HuH-7 (cell line): Measurements from ENCODE around the gene DCDC2.
"Not testable (repeated sequence)": the region's sequence is repeated elsewhere in the genome, so short reads cannot be mapped to it uniquely, and the experiment has no call there.

ENCODE experiments used
- DNase-seq: peaks from one replicate; pipeline ENCODE4 v3.0.0; 2011; ENCODE audit warnings: low spot score

DCDC2 gene

DNA sequence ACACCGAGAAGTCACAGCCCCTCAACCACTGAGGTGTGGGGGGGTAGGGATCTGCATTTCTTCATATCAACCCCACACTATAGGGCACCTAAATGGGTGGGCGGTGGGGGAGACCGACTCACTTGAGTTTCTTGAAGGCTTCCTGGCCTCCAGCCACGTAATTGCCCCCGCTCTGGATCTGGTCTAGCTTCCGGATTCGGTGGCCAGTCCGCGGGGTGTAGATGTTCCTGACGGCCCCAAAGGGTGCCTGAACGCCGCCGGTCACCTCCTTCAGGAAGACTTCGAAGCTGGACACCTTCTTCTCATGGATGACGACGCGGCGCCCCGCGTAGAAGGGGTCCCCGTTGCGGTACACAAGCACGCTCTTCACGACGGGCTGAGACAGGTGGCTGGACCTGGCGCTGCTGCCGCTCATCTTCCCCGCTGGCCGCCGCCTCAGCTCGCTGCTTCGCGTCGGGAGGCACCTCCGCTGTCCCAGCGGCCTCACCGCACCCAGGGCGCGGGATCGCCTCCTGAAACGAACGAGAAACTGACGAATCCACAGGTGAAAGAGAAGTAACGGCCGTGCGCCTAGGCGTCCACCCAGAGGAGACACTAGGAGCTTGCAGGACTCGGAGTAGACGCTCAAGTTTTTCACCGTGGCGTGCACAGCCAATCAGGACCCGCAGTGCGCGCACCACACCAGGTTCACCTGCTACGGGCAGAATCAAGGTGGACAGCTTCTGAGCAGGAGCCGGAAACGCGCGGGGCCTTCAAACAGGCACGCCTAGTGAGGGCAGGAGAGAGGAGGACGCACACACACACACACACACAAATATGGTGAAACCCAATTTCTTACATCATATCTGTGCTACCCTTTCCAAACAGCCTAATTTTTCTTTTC lies at the start of gene DCDC2:
Gene DCDC2 (minus strand): TSS at position 724 of the 883 bp plus-strand sequence. CDS start 309 bp downstream, at position 415.
- no peak for DNase-seq

DNA sequence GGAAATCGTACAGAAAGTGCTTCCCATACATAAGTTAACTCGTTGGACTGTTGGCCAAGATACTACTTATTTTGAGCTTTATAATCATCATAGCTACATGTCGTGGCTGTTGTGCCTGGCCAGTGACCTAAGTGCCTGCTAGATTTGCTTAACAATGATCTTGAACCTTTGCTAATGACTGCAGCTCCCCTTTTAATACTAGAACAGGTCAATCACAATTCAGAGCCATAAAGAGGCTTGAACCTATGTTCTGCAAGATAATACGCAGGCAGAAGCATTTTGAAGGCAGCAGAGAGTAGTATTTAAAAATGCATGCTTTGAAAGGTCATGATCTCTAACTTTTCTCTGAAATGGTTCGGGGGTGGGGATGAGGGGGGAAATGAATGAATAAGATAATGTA lies 47.4 kb upstream of the DCDC2 start:
- DNase-seq: no peak

- no peak for DNase-seq
These were observed 45.6 kb upstream of the DCDC2 start for GRCh38 chr6:24403501-24403824.

DNA sequence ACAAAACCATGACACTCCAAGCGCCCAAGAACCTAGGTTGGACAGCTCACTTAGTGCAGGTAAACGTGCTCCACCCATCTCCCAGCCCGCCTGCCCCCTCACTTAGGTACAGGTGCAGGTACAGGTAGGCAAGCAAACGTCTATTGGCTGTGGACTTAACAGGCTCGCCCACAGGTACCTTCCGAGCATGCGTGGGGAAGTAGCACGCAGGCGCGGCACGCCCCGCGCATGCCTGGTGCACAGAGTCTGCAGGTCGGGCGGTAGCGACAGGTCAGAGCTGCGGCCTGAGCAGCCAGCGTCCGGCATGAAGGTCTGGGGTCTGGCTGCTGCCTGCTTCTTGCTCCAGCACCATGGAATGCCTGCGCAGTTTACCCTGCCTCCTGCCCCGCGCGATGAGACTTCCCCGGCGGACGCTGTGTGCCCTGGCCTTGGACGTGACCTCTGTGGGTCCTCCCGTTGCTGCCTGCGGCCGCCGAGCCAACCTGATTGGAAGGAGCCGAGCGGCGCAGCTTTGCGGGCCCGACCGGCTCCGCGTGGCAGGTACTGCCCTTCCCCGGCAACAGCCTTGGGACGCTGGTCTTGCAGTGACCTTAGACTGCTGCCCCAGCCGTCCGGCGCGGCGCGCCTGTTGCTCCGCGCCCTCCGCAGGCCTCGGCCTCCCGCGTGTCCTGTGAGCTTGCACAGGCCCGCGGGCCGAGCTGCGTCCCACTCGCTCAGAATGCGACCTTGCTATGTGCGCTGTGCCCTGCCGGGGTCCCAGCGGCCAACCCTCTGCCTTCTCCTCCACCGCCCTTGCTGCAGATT lies 45.0 kb upstream of the DCDC2 start, which contains the start of gene MRS2:
Gene MRS2 (plus strand): TSS at position 240 of the 804 bp plus-strand sequence. CDS start 111 bp downstream, at position 351.
- DNase-seq: peak; percentile 69

- DNase-seq: no peak
These were observed 43.6 kb upstream of the DCDC2 start for GRCh38 chr6:24401458-24401857.

DNA sequence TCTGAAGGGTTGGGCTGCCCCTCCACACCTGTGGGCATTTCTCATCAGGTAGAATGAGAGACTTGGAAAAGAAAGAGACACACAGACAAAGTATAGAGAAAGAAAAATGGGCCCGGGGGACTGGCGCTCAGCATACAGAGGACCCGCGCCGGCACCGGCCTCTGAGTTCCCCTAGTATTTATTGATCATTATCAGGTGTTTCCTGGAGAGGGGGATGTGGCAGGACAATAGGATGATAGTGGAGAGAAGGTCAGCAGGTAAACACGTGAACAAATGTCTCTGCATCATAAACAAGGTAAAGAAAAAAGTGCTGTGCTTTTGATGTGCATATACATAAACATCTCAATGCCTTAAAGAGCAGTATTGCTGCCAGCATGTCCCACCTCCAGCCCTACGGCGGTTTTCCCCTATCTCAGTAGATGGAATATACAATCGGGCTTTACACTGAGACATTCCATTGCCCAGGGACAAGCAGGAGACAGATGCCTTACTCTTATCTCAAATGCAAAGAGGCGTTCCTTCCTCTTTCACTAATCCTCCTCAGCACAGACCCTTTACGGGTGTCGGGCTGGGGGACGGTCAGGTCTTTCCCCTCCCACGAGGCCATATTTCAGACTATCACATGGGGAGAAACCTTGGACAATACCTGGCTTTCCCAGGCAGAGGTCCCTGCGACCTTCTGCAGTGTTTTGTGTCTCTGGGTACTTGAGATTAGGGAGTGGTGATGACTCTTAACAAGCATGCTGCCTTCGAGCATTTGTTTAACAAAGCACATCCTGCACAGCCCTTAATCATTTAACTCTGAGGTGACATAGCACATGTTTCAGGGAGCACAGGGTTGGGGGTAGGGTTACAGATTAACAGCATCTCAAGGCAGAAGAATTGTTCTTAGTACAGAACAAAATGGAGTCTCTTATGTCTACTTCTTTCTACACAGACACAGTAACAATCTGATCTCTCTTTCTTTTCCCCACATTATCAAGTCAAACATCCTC lies 42.5 kb upstream of the DCDC2 start:
- DNase-seq: not testable (repeated sequence)

GRCh38 chr6:24397631-24398030 lies 39.8 kb upstream of the DCDC2 start:
- DNase-seq: no peak

DNA sequence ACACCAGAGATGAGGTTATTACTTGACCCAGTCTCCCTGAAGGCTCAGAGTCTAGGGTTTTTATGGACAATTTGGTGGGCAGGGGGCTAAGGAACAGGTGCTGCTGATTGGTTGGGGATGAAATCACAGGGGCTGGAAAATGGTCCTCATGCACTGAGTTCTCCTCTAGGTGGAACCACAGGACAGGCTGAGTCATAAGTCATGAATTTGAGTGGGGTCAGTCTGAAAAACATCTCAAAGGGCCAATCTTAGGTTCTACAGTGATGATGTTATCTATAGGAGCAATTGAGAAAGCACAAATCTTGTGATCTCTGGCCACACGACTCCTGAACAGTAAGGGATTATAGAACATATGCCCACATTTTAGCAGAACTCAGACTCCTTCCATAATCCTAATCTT lies 39.0 kb upstream of the DCDC2 start:
- DNase-seq: no peak

DNA sequence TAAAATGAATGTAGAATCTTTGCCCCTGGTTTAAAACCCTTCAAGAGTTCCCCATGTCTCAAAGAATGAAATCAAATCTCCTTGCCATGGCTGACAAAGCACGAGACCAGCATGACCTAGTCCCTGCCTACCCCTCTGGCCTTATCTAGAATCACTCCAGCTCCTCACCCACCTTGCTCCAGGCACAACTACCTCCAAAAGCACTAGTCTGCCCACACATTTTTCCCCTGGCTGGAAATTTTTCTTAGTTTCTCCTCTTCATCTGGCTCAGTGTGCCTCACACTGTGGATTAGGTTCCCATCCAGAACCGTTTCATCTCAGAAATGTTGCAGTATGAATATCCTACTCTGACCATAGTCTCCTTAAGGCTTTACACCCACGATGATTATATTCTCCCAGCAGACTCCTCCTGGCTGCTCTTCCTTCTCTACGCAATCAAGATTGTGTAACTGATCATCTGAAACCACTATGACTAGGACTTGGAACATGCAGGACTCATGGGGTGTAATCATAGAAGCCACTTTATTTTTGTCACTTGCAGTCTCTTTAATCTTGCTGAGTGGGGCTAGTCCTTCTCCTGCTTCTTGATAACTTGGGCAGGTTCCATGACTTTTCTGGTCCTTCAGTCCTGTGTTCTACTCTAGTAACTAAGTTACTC lies 37.0 kb upstream of the DCDC2 start:
- DNase-seq: no peak

GRCh38 chr6:24394061-24394779 lies 36.4 kb upstream of the DCDC2 start:
- DNase-seq: no peak

DNA sequence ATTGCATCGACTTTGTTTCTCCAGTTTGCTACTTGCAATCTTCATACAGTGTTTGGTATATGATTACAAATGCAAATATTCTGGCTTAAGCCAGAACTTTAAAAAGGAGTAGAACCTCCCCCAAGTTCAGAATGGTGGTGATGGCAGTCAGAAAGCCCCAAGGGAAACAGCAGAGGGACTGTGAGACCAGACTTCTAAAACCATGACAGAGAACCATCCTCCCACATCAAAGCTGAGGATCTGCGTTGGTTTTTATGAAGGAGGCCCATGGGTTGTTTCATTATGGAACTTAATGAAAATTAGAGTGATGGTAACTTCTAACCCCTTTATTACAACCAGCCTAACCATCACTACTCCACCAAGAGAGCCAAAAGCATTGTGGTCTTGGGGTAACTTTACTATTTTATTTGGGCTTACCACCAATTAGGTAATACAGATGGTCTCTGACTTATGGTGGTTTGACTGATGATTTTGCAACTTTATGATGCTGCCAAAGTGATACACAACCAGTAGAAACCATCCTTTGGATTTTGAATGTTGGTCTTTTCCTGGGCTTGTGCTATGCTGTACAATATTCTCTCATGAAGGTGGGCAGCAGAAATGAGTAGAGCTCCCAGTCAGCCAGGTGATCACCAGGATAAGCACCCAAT lies 34.0 kb upstream of the DCDC2 start:
- no peak for DNase-seq

GRCh38 chr6:24391208-24391607 lies 33.3 kb upstream of the DCDC2 start:
- DNase-seq: no peak

GRCh38 chr6:24387818-24388217 lies 30.0 kb upstream of the DCDC2 start:
- no peak for DNase-seq

DNA sequence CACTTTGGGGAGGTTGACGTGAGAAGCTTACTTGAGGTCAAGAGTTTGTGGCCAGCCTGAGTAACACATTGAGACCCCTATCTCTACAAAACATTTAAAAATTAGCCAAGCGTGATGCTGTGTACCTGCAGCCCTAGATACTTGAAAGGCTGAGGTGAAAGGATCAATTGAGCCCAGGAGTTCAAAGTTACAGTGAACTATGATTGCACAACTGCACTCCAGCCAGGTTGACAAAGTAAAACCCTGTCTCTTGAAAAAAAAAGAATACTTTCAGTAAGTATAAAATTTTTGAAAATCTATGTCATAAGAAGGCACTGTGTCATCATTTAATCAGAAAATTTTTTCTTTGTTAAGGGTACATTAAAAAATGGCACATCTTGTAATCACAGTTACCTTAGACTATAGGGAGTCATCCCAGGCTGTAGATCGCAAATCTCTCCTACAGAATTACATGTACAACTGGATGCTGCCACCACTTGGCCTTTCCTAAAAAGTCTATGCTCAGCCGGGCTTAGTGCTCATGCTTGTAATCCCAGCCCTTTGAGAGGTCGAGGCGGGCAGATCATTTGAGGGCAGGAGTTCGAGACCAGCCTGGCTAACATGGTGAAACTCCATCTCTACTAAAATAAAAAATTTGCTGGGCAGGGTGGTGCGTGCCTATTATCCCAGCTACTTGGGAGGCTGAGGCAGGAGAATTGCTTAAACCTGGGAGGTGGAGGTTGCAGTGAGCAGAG lies 27.8 kb upstream of the DCDC2 start:
- no peak for DNase-seq

- DNase-seq: not testable (repeated sequence)
These were observed 26.7 kb upstream of the DCDC2 start for GRCh38 chr6:24384369-24385130.

DNA sequence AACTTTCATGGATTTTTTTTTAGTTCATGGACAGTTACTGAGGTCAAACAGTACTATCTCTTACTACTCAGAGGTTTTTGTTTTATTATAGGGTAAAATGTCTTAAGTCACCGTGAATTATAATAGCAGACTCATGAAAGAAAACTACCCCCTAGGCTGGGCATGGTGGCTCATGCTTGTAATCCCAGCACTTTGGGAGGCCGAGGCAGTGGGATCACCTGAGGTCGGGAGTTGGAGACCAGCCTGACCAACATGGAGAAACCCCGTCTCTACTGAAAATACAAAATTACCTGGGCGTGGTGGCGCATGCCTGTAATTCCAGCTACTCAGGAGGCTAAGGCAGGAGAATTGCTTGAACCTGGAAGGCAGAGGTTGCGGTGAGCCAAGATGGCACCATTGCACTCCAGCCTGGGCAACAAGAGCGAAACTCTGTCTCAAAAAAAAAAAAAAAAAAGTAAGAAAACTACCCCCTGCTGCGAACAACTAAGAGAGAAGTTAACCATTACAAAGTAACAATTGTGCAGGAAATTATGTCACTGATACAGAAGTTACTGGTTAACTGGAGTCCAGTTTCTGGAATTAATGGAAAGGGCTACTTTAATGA lies 25.1 kb upstream of the DCDC2 start:
- DNase-seq: not testable (repeated sequence)

DNA sequence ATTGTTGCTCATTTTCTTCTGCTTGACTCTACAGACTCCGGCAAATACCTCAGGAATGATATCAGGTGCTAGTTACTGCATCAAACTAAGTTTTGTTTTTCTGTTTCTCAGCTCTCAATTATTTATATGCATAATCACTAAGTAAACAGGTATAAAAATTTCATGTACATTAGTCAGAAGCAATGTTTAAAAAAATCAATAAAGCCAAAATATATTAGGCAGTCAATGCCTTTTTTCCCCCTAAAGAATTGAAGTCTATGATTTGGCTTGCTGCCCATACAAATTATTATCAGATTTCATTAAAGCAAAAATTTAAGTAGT lies 24.3 kb upstream of the DCDC2 start:
- no peak for DNase-seq

DNA sequence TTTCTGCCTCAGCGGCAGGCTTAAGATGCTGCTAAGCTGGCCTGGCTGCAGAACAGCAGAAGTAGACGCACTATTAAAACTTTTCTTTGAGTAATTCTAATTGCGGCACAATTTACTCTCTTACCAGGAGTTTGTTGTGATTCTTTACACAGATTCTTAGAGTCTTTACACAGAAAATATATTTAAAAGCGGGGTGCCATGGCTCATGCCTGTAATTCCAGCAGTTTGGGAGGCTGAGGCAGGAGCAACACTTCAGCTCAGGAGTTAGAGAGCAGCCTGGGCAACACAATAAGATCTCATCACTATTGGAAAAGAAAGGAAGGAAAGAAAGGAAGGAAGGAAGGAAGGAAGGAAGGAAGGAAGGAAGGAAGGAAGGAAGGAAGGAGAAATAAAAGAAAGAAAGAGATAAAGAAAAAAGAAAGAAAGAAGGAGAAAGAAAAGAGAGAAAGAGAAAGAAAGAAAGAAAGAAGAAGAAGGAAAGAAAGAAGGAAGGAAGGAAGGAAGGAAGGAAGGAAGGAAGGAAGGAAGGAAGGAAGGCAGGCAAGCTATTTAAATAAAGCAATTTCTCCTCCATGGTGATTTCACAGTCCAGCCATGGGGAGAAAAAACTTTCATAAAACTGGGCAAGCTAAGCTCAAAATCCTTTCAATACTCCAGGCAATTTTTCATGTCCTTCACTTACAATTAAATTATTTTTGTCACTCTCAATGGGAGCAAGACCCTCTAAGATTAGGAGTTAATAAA lies 23.8 kb upstream of the DCDC2 start:
- DNase-seq: no peak
